IPS DF 6.9 (cell line): ENCODE measurements around the gene KCNJ14.

Experiments
- DNase-seq: peaks from one replicate; pipeline ENCODE4 v3.0.0-alpha.2; 2013; ENCODE audit warnings: low read depth, low spot score
- H3K27ac ChIP-seq: one replicate; pipeline ENCODE4 v1.5.1; 2013; ENCODE audit warnings: low read length, control low read depth
- H3K27me3 ChIP-seq: 2 replicates; pipeline ENCODE4 v1.6.1; 2013; ENCODE audit warnings: mild to moderate bottlenecking, low read length; ENCODE audit not compliant: control insufficient read depth, insufficient read depth
- H3K36me3 ChIP-seq: 2 replicates; pipeline ENCODE4 v1.6.1; 2013; ENCODE audit warnings: low read length; ENCODE audit not compliant: control insufficient read depth, insufficient read depth
- H3K4me1 ChIP-seq: 2 replicates; pipeline ENCODE4 v1.6.1; 2013; ENCODE audit warnings: low read length; ENCODE audit not compliant: control insufficient read depth, insufficient read depth
- H3K4me3 ChIP-seq: 2 replicates; pipeline ENCODE4 v1.5.1; 2013; ENCODE audit warnings: mild to moderate bottlenecking, low read length
- H3K9me3 ChIP-seq: 2 replicates; pipeline ENCODE4 v1.6.1; 2013; ENCODE audit warnings: low read length, inconsistent platforms; ENCODE audit not compliant: control insufficient read depth, insufficient read depth
- WGBS: extraction: QIAGEN DNeasy Blood & Tissue Kit; methylation state at CpG from one replicate; pipeline ENCODE4 v1.1.7; 2013; ENCODE audit warnings: mixed read lengths, missing lambda C conversion rate; ENCODE audit not compliant: insufficient read length, insufficient coverage; 5-methylcytosine and 5-hydroxymethylcytosine counted together

Gene KCNJ14

GRCh38 chr19:48458016-48458415 is 2.6 kb downstream of the KCNJ14 start:
- Histone ChIP-seq H3K27ac (no peak overlapping the region), H3K27me3 (no peaks in the 10 kb centered on the region), H3K4me1 (no peaks in the 10 kb centered on the region; the same call in 1 of the 2 replicates), H3K36me3 (peaks cover 24% of the 10 kb centered on the region), H3K9me3 (no peaks in the 10 kb centered on the region), H3K4me3 (no peak overlapping the region)
- no CpG with 5 or more reads among the region's 2 CpGs for WGBS
- DNase-seq: no peak

- no peak overlapping the region for H3K4me3 ChIP-seq
- H3K9me3 ChIP-seq: no peaks in the 10 kb centered on the region
- H3K36me3 ChIP-seq: no peaks in the 10 kb centered on the region
- no peaks in the 10 kb centered on the region for H3K27me3 ChIP-seq
- H3K4me1 ChIP-seq: no peaks in the 10 kb centered on the region; the same call in 1 of the 2 replicates
- no peak for DNase-seq
- WGBS: no CpG with 5 or more reads among the region's 36 CpGs
- no peak overlapping the region for H3K27ac ChIP-seq
Observed at GRCh38 chr19:48461651-48461981, 6.2 kb downstream of the KCNJ14 start.

DNA sequence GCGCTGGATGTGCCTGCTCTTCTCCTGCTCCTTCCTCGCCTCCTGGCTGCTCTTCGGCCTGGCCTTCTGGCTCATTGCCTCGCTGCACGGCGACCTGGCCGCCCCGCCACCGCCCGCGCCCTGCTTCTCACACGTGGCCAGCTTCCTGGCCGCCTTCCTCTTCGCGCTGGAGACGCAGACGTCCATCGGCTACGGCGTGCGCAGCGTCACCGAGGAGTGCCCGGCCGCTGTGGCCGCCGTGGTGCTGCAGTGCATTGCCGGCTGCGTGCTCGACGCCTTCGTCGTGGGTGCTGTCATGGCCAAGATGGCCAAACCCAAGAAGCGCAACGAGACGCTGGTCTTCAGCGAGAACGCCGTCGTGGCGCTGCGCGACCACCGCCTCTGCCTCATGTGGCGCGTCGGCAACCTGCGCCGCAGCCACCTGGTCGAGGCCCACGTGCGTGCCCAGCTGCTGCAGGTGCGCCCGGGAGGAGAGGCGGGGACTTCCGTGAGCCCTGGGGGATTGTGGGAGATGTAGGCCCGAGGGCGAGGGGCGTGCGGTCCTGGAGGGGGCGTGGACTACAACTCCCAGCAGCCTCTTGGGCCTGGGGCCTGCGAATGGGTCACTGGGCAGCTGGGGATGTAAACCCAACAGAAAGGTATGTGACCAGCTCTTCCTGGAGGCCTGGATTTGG is 6.7 kb downstream of the KCNJ14 start:
- no CpG with 5 or more reads among the region's 62 CpGs for WGBS

DNA sequence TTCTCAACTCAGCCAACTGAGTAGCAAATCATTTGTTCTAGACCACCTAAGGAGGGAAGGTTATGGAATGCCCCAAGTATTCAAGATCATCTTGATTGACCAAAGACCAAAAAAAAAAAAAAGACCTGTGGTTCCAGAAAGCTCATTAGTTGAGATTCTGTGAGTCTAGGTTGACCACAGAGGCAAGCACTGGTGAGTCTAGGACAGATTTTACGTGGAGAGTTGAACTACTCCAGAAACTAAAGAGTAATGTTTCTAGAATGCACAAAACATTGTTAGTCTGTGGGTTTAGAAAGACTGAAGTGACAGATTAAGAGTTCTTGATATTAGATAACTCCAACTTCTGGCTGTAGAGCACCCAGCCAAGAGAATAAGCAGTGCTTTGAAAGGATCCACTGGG is 9.8 kb downstream of the KCNJ14 start:
- H3K9me3 ChIP-seq: no peaks in the 10 kb centered on the region
- no CpG with 5 or more reads among the region's 1 CpG for WGBS
- no peak overlapping the region for H3K4me3 ChIP-seq
- no peak overlapping the region for H3K27ac ChIP-seq
- H3K27me3 ChIP-seq: no peaks in the 10 kb centered on the region
- H3K4me1 ChIP-seq: no peaks in the 10 kb centered on the region; the same call in 1 of the 2 replicates
- H3K36me3 ChIP-seq: no peaks in the 10 kb centered on the region; the same call in 1 of the 2 replicates
- DNase-seq: no peak

More for the DNA sequence above, 6.7 kb downstream of the KCNJ14 start:
- peak; percentile 74 for DNase-seq
- no peaks in the 10 kb centered on the region; the same call in 1 of the 2 replicates for H3K4me1 ChIP-seq
- H3K4me3 ChIP-seq: no peak overlapping the region
- no peaks in the 10 kb centered on the region for H3K9me3 ChIP-seq
- no peak overlapping the region for H3K27ac ChIP-seq
- H3K27me3 ChIP-seq: no peaks in the 10 kb centered on the region
- H3K36me3 ChIP-seq: no peaks in the 10 kb centered on the region

GRCh38 chr19:48466561-48467325 is 11.4 kb downstream of the KCNJ14 start:
- Histone ChIP-seq H3K27ac (no peak overlapping the region), H3K27me3 (no peaks in the 10 kb centered on the region), H3K9me3 (no peaks in the 10 kb centered on the region), H3K4me3 (no peak overlapping the region), H3K36me3 (peaks cover 13% of the 10 kb centered on the region), H3K4me1 (no peaks in the 10 kb centered on the region)
- DNase-seq: no peak
- 100% methylated on average over 1 of the region's 16 CpGs for WGBS

GRCh38 chr19:48468772-48469288 is 13.5 kb downstream of the KCNJ14 start:
- Histone ChIP-seq H3K36me3 (peaks cover 33% of the 10 kb centered on the region), H3K9me3 (no peaks in the 10 kb centered on the region), H3K27me3 (no peaks in the 10 kb centered on the region), H3K4me3 (peak overlapping the region; percentile 90; the same call in 1 of the 2 replicates), H3K27ac (no peak overlapping the region), H3K4me1 (no peaks in the 10 kb centered on the region)
- DNase-seq: peak; percentile 100
- WGBS: no CpG with 5 or more reads among the region's 36 CpGs

DNA sequence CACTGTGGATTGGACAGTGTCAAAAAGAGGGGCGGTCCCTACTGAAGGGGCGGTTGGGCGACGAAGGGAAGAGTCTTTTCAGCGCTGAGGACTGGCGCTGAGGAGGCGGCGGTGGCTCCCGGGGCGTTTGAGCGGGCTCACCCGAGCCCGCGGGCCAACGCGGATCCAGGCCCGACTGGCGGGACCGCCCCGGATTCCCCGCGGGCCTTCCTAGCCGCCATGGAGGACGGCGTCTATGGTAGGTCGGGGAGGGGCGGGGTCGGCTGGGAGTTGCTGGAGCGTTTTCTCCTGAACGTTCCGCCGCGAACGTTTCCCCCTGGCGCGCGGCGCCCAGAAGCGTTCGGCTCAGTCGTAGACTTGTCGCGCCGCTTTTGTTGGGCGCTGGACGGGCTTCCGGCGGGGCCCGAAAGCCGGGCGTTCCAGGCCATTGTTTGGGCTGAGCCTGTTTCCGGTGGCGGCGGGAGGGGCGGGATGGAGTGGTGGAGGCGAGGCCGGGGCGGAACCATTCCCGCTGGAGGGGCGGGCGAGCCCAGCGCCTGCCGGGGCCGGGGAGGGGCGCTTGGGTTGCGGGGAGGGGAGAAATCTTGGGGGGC is 14.0 kb downstream of the KCNJ14 start, which contains the start of gene CYTH2:
Gene CYTH2, plus strand, starts transcription at position 81 of the 593 bp plus-strand sequence. Its CDS starts 139 bp downstream, at position 220.
- Histone ChIP-seq H3K4me3 (peak within 1 kb of the TSS; percentile 90), H3K27ac (no peak within 1 kb of the TSS), H3K9me3 (no peaks in the 10 kb centered on the region), H3K27me3 (no peaks in the 10 kb centered on the region), H3K36me3 (peaks cover 37% of the 10 kb centered on the region), H3K4me1 (no peaks in the 10 kb centered on the region)
- WGBS: no CpG with 5 or more reads among the region's 66 CpGs
- DNase-seq: peak; percentile 50

- peaks cover 42% of the 10 kb centered on the region for H3K36me3 ChIP-seq
- H3K27me3 ChIP-seq: no peaks in the 10 kb centered on the region
- WGBS: no CpG with 5 or more reads among the region's 20 CpGs
- no peak for DNase-seq
- peak overlapping the region; percentile 90; the same call in 1 of the 2 replicates for H3K4me3 ChIP-seq
- no peaks in the 10 kb centered on the region for H3K4me1 ChIP-seq
- H3K27ac ChIP-seq: no peak overlapping the region
- H3K9me3 ChIP-seq: no peaks in the 10 kb centered on the region
Observed at GRCh38 chr19:48469934-48470680, 14.7 kb downstream of the KCNJ14 start.

- Histone ChIP-seq H3K27ac (no peak overlapping the region), H3K4me3 (no peak overlapping the region), H3K27me3 (no peaks in the 10 kb centered on the region), H3K36me3 (peaks cover 49% of the 10 kb centered on the region), H3K9me3 (no peaks in the 10 kb centered on the region), H3K4me1 (no peaks in the 10 kb centered on the region)
- no peak for DNase-seq
- WGBS: no CpG with 5 or more reads among the region's 10 CpGs
Observed at GRCh38 chr19:48470856-48471255, 15.5 kb downstream of the KCNJ14 start.

- H3K27ac ChIP-seq: no peak overlapping the region
- H3K4me3 ChIP-seq: no peak overlapping the region
- no peaks in the 10 kb centered on the region for H3K9me3 ChIP-seq
- no peaks in the 10 kb centered on the region for H3K4me1 ChIP-seq
- no peaks in the 10 kb centered on the region for H3K27me3 ChIP-seq
- peaks cover 50% of the 10 kb centered on the region for H3K36me3 ChIP-seq
- DNase-seq: no peak
- WGBS: no CpG with 5 or more reads among the region's 4 CpGs
Observed at GRCh38 chr19:48471836-48472235, 16.5 kb downstream of the KCNJ14 start.
